Measurements from ENCODE around the gene LOXL1. TPM values are rescaled to one million over a fixed set of nuclear protein-coding genes. Genes with fewer than 3 reads are reported as not detected.

Gene LOXL1
- total RNA-seq, 1 donor from 2014 or later: 260 TPM

DNA sequence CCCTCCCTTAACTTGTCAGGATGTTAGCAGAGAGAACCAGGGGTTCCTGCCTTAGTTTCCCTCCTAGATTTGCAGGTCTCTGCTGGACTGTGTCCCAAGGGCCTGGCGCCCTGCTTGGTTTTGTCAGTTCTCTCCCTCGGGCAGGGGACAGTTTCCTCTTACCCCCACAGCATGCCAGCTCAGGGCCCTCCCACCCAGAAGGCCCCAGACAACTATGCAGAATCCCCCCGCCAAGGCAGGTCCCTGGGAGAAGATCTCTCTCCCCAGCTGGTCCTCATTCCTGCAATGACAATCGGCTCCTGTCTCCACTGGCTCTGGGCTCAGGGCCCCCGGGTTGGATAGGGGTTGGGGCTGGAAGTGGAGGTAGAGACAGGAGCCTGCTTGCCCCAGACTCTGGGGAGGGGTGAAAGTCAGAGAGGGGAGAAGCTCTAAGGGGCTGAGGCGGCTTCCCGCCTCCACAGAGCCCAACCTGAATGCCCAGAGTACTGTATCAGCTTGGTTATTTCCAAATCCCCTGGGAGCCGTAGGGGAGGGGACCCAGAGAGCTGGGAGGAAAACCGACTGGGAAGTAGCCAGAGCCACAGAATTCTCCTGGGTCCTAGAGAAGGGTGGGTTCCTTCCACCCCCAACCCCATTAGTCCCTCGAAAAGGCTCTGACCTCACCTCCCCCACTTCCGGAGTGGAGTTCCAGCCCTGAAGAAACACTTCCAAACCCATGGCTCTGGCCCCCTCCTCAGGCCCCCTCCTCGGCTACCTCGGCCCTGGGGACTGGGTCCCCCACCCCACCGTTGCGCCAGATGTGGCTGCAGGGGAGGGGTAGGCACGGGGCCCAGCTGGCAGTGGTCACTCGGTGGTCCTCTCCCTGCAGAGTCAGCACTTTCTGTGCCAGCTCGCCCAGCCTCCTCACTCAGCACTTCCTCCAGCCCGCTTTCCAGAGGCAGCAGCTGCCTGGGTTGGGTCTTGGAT, 3.8 kb upstream of the LOXL1 start:
- Histone ChIP-seq H3K27ac (peak overlapping the region; percentile 92 to 97), H3K4me1 (peaks cover 46% of the 10 kb centered on the region in 2 donors), H3K4me3 (peak overlapping the region; percentile 37 to 65), H3K9me3 (no peaks in the 10 kb centered on the region), H3K36me3 (peaks cover 7 to 13% of the 10 kb centered on the region in 2 donors), H3K27me3 (no peaks in the 10 kb centered on the region)
- intact Hi-C loops (cut with DNase I): loop anchor here (5.0 kb wide), 2 partner anchors 120 to 240 kb away; partner anchors contain the start of gene CD276
- TF ChIP-seq, protein P1, sequence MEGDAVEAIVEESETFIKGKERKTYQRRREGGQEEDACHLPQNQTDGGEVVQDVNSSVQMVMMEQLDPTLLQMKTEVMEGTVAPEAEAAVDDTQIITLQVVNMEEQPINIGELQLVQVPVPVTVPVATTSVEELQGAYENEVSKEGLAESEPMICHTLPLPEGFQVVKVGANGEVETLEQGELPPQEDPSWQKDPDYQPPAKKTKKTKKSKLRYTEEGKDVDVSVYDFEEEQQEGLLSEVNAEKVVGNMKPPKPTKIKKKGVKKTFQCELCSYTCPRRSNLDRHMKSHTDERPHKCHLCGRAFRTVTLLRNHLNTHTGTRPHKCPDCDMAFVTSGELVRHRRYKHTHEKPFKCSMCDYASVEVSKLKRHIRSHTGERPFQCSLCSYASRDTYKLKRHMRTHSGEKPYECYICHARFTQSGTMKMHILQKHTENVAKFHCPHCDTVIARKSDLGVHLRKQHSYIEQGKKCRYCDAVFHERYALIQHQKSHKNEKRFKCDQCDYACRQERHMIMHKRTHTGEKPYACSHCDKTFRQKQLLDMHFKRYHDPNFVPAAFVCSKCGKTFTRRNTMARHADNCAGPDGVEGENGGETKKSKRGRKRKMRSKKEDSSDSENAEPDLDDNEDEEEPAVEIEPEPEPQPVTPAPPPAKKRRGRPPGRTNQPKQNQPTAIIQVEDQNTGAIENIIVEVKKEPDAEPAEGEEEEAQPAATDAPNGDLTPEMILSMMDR (IDR thresholded peaks at IDR 0.05): no peak
- peak in 1 of 2 donors; percentile 81 for DNase-seq (ENCODE audit: low spot score in 2 of 2)

DNA sequence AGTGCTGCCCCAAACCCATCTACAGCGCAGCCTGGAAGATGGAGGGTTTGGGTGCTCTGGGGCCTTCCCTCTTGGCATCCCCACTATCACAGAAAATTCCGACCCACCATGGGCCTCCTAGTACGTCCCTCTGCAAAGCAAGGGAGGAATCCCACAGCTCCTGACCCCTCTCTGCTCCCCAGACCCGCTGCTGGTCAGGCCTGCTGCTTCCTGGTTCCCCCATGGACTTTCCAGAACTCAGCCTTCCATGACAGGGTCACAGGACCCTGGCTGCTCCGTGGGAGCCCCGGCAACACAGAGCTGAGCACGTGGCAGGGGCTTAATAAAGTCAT, 3.1 kb upstream of the LOXL1 start:
- Histone ChIP-seq H3K9me3 (no peaks in the 10 kb centered on the region), H3K27me3 (no peaks in the 10 kb centered on the region), H3K4me3 (peak overlapping the region; percentile 37 to 65), H3K27ac (peak overlapping the region; percentile 92 to 97), H3K4me1 (peaks cover 46% of the 10 kb centered on the region in 2 donors), H3K36me3 (peaks cover 7 to 13% of the 10 kb centered on the region in 2 donors)
- TF ChIP-seq, protein P1 (IDR thresholded peaks at IDR 0.05): no peak
- intact Hi-C loops (cut with DNase I): loop anchor here (5.0 kb wide), 2 partner anchors 121 to 241 kb away; partner anchors contain the start of gene CD276
- no peak for DNase-seq (ENCODE audit: low spot score in 2 of 2)

GRCh38 chr15:73923488-73924164, 2.6 kb upstream of the LOXL1 start:
- TF ChIP-seq, protein P1 (IDR thresholded peaks at IDR 0.05): no peak
- Histone ChIP-seq H3K9me3 (no peaks in the 10 kb centered on the region), H3K36me3 (peaks cover 4 to 10% of the 10 kb centered on the region in 2 donors), H3K4me1 (peaks cover 46% of the 10 kb centered on the region in 2 donors), H3K4me3 (peak overlapping the region in 1 of 2 donors; percentile 65), H3K27me3 (no peaks in the 10 kb centered on the region), H3K27ac (peak overlapping the region; percentile 92 to 97)
- no peak for DNase-seq (ENCODE audit: low spot score in 2 of 2)
- intact Hi-C loops (cut with DNase I): loop anchor here (5.0 kb wide), 2 partner anchors 121 to 241 kb away; partner anchors contain the start of gene CD276

DNA sequence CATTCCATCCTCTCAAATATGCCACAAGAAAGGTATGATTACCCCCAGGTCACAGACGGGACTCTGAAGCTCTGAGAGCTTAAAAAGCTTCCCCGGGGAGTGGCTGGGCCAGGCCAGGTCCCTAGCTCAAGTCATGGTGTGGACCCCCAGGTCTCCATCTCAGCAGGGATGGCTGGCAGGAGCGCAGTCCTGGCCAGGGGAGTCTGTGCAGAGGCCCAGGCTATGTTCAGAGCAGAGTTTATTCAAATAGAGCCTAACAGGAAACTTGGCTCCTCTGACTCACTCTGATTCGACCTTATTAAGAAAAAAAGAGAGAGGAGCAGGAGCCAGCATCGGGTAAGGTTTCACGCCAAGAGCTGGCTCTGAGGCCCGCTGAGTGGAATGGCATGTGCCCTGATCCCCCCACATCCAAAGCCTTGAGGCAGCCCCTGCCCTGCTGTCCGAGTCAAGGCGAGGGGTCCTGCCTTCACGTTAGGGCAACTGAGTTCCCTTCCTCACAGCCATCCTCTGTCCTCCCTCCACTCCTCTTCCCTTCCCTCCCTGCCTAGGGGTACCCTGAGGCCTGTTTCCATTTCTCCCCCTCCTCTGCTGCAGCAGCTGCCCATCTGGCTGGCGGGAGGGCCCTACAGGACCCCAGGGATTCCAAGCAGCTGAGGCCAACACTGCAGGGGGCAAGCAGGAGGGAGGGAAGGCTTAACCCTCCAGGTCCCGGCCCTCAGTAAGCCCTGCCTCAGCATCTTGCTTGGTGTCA, 1.9 kb upstream of the LOXL1 start:
- H3K36me3 ChIP-seq: peaks cover 0 to 4% of the 10 kb centered on the region in 2 donors
- DNase-seq (ENCODE audit: low spot score in 2 of 2): peak in 1 of 2 donors; percentile 85
- intact Hi-C loops (cut with DNase I): loop anchor here (5.0 kb wide), 2 partner anchors 122 to 242 kb away; partner anchors contain the start of gene CD276
- peak overlapping the region in 1 of 2 donors; percentile 65 for H3K4me3 ChIP-seq
- H3K9me3 ChIP-seq: no peaks in the 10 kb centered on the region
- TF ChIP-seq, protein P1 (IDR thresholded peaks at IDR 0.05): no peak
- peaks cover 52 to 53% of the 10 kb centered on the region in 2 donors for H3K4me1 ChIP-seq
- no peaks in the 10 kb centered on the region for H3K27me3 ChIP-seq
- H3K27ac ChIP-seq: peak overlapping the region; percentile 92 to 97

DNA sequence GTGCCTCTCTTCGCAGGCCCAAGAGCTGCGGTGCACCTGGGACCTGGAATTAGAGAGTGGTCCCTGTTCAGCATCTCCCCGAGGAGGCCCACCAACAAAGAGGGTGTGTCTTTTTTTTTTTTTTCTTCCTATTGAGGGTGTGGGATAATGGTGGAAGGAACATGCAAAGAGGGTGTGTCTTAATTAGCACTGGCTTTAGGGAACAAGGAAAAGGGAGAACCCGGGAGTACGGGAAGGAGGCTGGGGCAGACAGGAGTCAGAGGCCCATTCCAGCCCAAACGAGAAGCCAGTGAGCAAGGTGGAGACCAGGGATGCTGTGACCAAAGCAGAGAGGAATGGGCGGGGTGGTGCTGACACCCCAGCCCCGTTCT, 429 bp upstream of the LOXL1 start:
- Histone ChIP-seq H3K36me3 (no peaks in the 10 kb centered on the region), H3K4me1 (peaks cover 60 to 65% of the 10 kb centered on the region in 2 donors), H3K27ac (peak overlapping the region; percentile 92 to 97), H3K9me3 (no peaks in the 10 kb centered on the region), H3K27me3 (no peaks in the 10 kb centered on the region), H3K4me3 (peak overlapping the region; percentile 65 to 88)
- TF ChIP-seq, protein P1 (IDR thresholded peaks at IDR 0.05): no peak
- intact Hi-C loops (cut with DNase I): no loop called here
- no peak for DNase-seq (ENCODE audit: low spot score in 2 of 2)

Measured in ascending aorta (tissue), 2 donors.